OCI-LY1 (cell line): ENCODE results near the gene CBY1.

Experiments
- H2AFZ ChIP-seq: fragments of 200-600 bp; sonication (generic), shearing (Covaris generic); 2 replicates; pipeline ENCODE4 v1.6.0; 2014; ENCODE audit warnings: antibody characterized with exemption, mild to moderate bottlenecking, low read length
- H3F3A ChIP-seq: fragments of 200-600 bp; sonication (generic), shearing (Covaris generic); 2 replicates; pipeline ENCODE4 v1.6.0; 2014; ENCODE audit warnings: mild to moderate bottlenecking, antibody characterized with exemption, low read length, moderate library complexity; ENCODE audit not compliant: insufficient read depth
- H3K27ac ChIP-seq: fragments of 200-600 bp; sonication (generic); 2 replicates; pipeline ENCODE4 v1.5.1; 2014; ENCODE audit warnings: low read length, mixed run types, mild to moderate bottlenecking, low read depth; ENCODE audit not compliant: poor library complexity, severe bottlenecking
- H3K27me3 ChIP-seq: fragments of 200-600 bp; sonication (generic); 2 replicates; pipeline ENCODE4 v1.6.0; 2014; ENCODE audit warnings: antibody characterized with exemption, mild to moderate bottlenecking, low read length, moderate library complexity; ENCODE audit not compliant: insufficient read depth
- H3K36me3 ChIP-seq: fragments of 200-600 bp; sonication (generic); 2 replicates; pipeline ENCODE4 v1.6.1; 2014; ENCODE audit warnings: mild to moderate bottlenecking, antibody characterized with exemption, low read length, moderate library complexity, mixed read lengths; ENCODE audit not compliant: insufficient read depth
- H3K4me1 ChIP-seq: fragments of 200-600 bp; sonication (generic); 2 replicates; pipeline ENCODE4 v1.5.1; 2014; ENCODE audit warnings: mild to moderate bottlenecking, low read length, moderate library complexity; ENCODE audit not compliant: insufficient read depth, severe bottlenecking
- H3K4me2 ChIP-seq: fragments of 200-600 bp; sonication (generic), shearing (Covaris generic); 2 replicates; pipeline ENCODE4 v1.6.1; 2014; ENCODE audit warnings: low read length
- H3K4me3 ChIP-seq: fragments of 200-600 bp; sonication (generic); 2 replicates; pipeline ENCODE4 v1.5.1; 2014; ENCODE audit warnings: low read length, low read depth, mild to moderate bottlenecking, mixed read lengths; ENCODE audit not compliant: poor library complexity, severe bottlenecking
- H3K79me2 ChIP-seq: fragments of 200-600 bp; shearing (Covaris generic); 2 replicates; pipeline ENCODE4 v1.6.1; 2016; ENCODE audit warnings: mixed run types, low read length, mixed read lengths; ENCODE audit not compliant: insufficient read depth
- H3K9ac ChIP-seq: fragments of 200-600 bp; sonication (generic), shearing (Covaris generic); 2 replicates; pipeline ENCODE4 v1.6.1; 2014; ENCODE audit warnings: mild to moderate bottlenecking, low read length, mixed read lengths
- H3K9me2 ChIP-seq: fragments of 200-600 bp; sonication (generic), shearing (Covaris generic); 2 replicates; pipeline ENCODE4 v1.6.1; 2014; ENCODE audit warnings: low read depth, mild to moderate bottlenecking, low read length, mixed read lengths
- H3K9me3 ChIP-seq: fragments of 200-600 bp; shearing (Covaris generic); 2 replicates; pipeline ENCODE4 v1.6.1; 2014; ENCODE audit warnings: low read length, mixed read lengths
- H4K20me1 ChIP-seq: fragments of 200-600 bp; sonication (generic), shearing (Covaris generic); 2 replicates; pipeline ENCODE4 v1.6.0; 2016; ENCODE audit warnings: mild to moderate bottlenecking, low read length; ENCODE audit not compliant: insufficient read depth
- EZH2 ChIP-seq: fragments of 200-600 bp; sonication (generic), shearing (Covaris generic); IDR thresholded peaks from 2 replicates; pipeline ENCODE4 v1.8.0; 2017; ENCODE audit warnings: borderline replicate concordance, mixed run types, mild to moderate bottlenecking, antibody characterized with exemption, low read length, moderate library complexity, mixed read lengths
- TF ChIP-seq, protein P1 (sequence below): fragments of 200-600 bp; sonication (generic), shearing (Covaris generic); IDR thresholded peaks from 2 replicates; pipeline ENCODE4 v1.5.1; 2017; ENCODE audit warnings: mild to moderate bottlenecking, antibody characterized with exemption, low read length, moderate library complexity, mixed read lengths

CBY1 gene

DNA sequence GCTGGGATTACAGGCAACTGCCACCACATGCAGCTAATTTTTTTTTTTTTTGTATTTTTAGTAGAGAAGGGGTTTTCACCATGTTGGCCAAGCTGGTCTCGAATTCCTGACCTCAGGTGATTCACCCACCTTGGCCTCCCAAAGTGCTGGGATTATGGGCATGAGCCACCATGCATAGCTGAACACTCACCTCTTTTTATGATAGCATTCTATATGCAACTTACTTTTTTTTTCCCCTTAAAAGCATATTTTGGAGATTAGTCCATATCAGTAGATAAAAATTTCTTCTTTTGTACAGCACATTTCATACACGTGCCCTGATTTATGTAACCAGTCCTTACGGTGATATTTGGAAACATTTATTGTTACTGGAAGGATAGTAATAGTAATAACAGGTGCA, 63.9 kb downstream of the CBY1 start:
- Histone ChIP-seq H3K9ac (no peak overlapping the region), H3K27ac (no peak overlapping the region), H3K9me3 (no peaks in the 10 kb centered on the region), H2AFZ (no peak overlapping the region), H3F3A (no peaks in the 10 kb centered on the region), H3K9me2 (no peaks in the 10 kb centered on the region), H3K27me3 (no peaks in the 10 kb centered on the region), H3K4me1 (no peaks in the 10 kb centered on the region), H3K4me2 (no peak overlapping the region), H3K79me2 (no peaks in the 10 kb centered on the region), H4K20me1 (no peaks in the 10 kb centered on the region), H3K36me3 (peaks cover 71% of the 10 kb centered on the region), H3K4me3 (no peak overlapping the region)
- TF ChIP-seq, protein P1, sequence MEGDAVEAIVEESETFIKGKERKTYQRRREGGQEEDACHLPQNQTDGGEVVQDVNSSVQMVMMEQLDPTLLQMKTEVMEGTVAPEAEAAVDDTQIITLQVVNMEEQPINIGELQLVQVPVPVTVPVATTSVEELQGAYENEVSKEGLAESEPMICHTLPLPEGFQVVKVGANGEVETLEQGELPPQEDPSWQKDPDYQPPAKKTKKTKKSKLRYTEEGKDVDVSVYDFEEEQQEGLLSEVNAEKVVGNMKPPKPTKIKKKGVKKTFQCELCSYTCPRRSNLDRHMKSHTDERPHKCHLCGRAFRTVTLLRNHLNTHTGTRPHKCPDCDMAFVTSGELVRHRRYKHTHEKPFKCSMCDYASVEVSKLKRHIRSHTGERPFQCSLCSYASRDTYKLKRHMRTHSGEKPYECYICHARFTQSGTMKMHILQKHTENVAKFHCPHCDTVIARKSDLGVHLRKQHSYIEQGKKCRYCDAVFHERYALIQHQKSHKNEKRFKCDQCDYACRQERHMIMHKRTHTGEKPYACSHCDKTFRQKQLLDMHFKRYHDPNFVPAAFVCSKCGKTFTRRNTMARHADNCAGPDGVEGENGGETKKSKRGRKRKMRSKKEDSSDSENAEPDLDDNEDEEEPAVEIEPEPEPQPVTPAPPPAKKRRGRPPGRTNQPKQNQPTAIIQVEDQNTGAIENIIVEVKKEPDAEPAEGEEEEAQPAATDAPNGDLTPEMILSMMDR, result no peak
- TF ChIP-seq EZH2, result no peak

DNA sequence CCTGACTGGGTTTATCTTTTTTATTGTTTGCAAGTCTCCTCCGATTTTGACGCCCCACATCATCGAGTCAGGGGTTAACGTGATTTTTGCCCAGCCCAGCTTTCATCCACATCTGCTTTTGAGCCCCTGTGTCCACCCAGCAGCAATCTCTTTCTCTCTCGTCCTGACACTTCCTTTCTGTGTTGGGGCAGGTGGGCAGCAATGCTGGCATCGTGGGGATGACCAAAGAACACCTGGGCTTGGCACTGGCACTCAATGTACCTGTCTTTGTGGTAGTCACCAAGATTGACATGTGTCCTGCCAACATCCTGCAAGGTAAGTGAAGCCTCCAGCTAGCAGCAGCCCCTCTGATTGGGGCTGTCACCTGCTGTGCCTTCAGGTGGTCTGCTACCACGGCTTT, 65.1 kb downstream of the CBY1 start:
- H3K4me2 ChIP-seq, result no peak overlapping the region

More for the DNA sequence above, 65.1 kb downstream of the CBY1 start:
- H3K27me3 ChIP-seq, result no peaks in the 10 kb centered on the region
- no peaks in the 10 kb centered on the region for H3K4me1 ChIP-seq
- no peaks in the 10 kb centered on the region for H3F3A ChIP-seq
- H2AFZ ChIP-seq, result no peak overlapping the region
- H3K9me2 ChIP-seq, result no peaks in the 10 kb centered on the region
- no peak overlapping the region for H3K4me3 ChIP-seq
- H3K36me3 ChIP-seq, result peaks cover 74% of the 10 kb centered on the region
- TF ChIP-seq, protein P1, result no peak
- no peak for TF ChIP-seq EZH2
- H4K20me1 ChIP-seq, result no peaks in the 10 kb centered on the region
- H3K27ac ChIP-seq, result no peak overlapping the region
- H3K9ac ChIP-seq, result no peak overlapping the region
- H3K9me3 ChIP-seq, result no peaks in the 10 kb centered on the region
- no peaks in the 10 kb centered on the region for H3K79me2 ChIP-seq
